ENCODE data around the gene HNRNPC. TPM values are rescaled to one million over a fixed set of nuclear protein-coding genes. Genes with fewer than 3 reads are reported as not detected.

Gene HNRNPC
- total and polyA plus RNA-seq, 2 experiments from 2014 or later, result 584 to 674 TPM

GRCh38 chr14:21248338-21248737 is 20.9 kb downstream of the HNRNPC start:
- Histone ChIP-seq H3K27me3 (replicated peaks; ENCODE audit: insufficient read depth) (no peaks in the 10 kb centered on the region), H3K9me2 (ENCODE audit: insufficient read depth) (no peaks in the 10 kb centered on the region), H3K9ac (no peak overlapping the region), H3K4me2 (ENCODE audit: unreplicated experiment) (no peak overlapping the region), H2AFZ (no peak overlapping the region), H3K79me2 (ENCODE audit: insufficient read depth) (peaks cover 100% of the 10 kb centered on the region), H3K4me3 (no peak overlapping the region), H3K27ac (no peak overlapping the region), H4K20me1 (ENCODE audit: insufficient read depth) (peaks cover 29% of the 10 kb centered on the region), H3K9me3 (ENCODE audit: low read depth) (no peaks in the 10 kb centered on the region), H3K36me3 (ENCODE audit: low read depth) (peaks cover 75% of the 10 kb centered on the region), H3K4me1 (ENCODE audit: insufficient read depth) (peaks cover under 1% of the 10 kb centered on the region; the same call in 1 of the 2 replicates), H3F3A (ENCODE audit: insufficient read depth) (peaks cover 76% of the 10 kb centered on the region)
- in situ Hi-C loops (cut with MboI), result no loop called here
- no peak for DNase-seq
- no peak for TF ChIP-seq EZH2phosphoT487 (IDR thresholded peaks at IDR 0.05; ENCODE audit: insufficient read depth, low read depth)
- no peak for TF ChIP-seq EZH2 (IDR thresholded peaks at IDR 0.05; ENCODE audit: insufficient read depth, poor library complexity, severe bottlenecking)
- WGBS, 2 experiments (ENCODE audit: low coverage in 1 of 2, low lambda C conversion rate in 2 of 2, missing lambda C conversion rate in 2 of 2), result 93 to 97% methylated on average over 1 of the region's 1 CpG

GRCh38 chr14:21245813-21246212 is 23.4 kb downstream of the HNRNPC start:
- no peak overlapping the region for H3K4me3 ChIP-seq
- no peak for DNase-seq
- no peak for TF ChIP-seq EZH2 (IDR thresholded peaks at IDR 0.05; ENCODE audit: insufficient read depth, poor library complexity, severe bottlenecking)
- no peak for TF ChIP-seq EZH2phosphoT487 (IDR thresholded peaks at IDR 0.05; ENCODE audit: insufficient read depth, low read depth)
- in situ Hi-C loops (cut with MboI), result no loop called here
- peaks cover 73% of the 10 kb centered on the region for H3K36me3 ChIP-seq (ENCODE audit: low read depth)
- H3K4me1 ChIP-seq (ENCODE audit: insufficient read depth), result peaks cover 10% of the 10 kb centered on the region
- WGBS, 2 experiments (ENCODE audit: low coverage in 1 of 2, low lambda C conversion rate in 2 of 2, missing lambda C conversion rate in 2 of 2), result 91 to 96% methylated on average over 7 of the region's 7 CpGs
- H2AFZ ChIP-seq, result no peak overlapping the region
- peaks cover 78% of the 10 kb centered on the region for H3F3A ChIP-seq (ENCODE audit: insufficient read depth)
- no peaks in the 10 kb centered on the region for H3K9me3 ChIP-seq (ENCODE audit: low read depth)
- no peaks in the 10 kb centered on the region for H3K27me3 ChIP-seq (replicated peaks; ENCODE audit: insufficient read depth)
- H3K79me2 ChIP-seq (ENCODE audit: insufficient read depth), result peaks cover 100% of the 10 kb centered on the region
- H3K27ac ChIP-seq, result no peak overlapping the region
- H3K9ac ChIP-seq, result no peak overlapping the region
- no peak overlapping the region for H3K4me2 ChIP-seq (ENCODE audit: unreplicated experiment)
- H4K20me1 ChIP-seq (ENCODE audit: insufficient read depth), result peaks cover 35% of the 10 kb centered on the region
- no peaks in the 10 kb centered on the region for H3K9me2 ChIP-seq (ENCODE audit: insufficient read depth)

- Histone ChIP-seq H3K9me2 (ENCODE audit: insufficient read depth) (no peaks in the 10 kb centered on the region), H3K9me3 (ENCODE audit: low read depth) (no peaks in the 10 kb centered on the region), H2AFZ (no peak overlapping the region), H3K4me3 (no peak overlapping the region), H3K9ac (no peak overlapping the region), H3K36me3 (ENCODE audit: low read depth) (peaks cover 72% of the 10 kb centered on the region), H3K27ac (no peak overlapping the region), H3K27me3 (replicated peaks; ENCODE audit: insufficient read depth) (no peaks in the 10 kb centered on the region), H3F3A (ENCODE audit: insufficient read depth) (peaks cover 78% of the 10 kb centered on the region), H4K20me1 (ENCODE audit: insufficient read depth) (peaks cover 36% of the 10 kb centered on the region), H3K79me2 (ENCODE audit: insufficient read depth) (peaks cover 100% of the 10 kb centered on the region), H3K4me1 (ENCODE audit: insufficient read depth) (peaks cover 10% of the 10 kb centered on the region), H3K4me2 (ENCODE audit: unreplicated experiment) (no peak overlapping the region)
- peak; percentile 33 for DNase-seq
- WGBS, 2 experiments (ENCODE audit: low coverage in 1 of 2, low lambda C conversion rate in 2 of 2, missing lambda C conversion rate in 2 of 2), result 77 to 80% methylated on average over 7 of the region's 7 CpGs
- in situ Hi-C loops (cut with MboI), result no loop called here
- TF ChIP-seq EZH2phosphoT487 (IDR thresholded peaks at IDR 0.05; ENCODE audit: insufficient read depth, low read depth) (no peak), EZH2 (IDR thresholded peaks at IDR 0.05; ENCODE audit: insufficient read depth, poor library complexity, severe bottlenecking) (no peak)
Observed at GRCh38 chr14:21244544-21244943, 24.7 kb downstream of the HNRNPC start.

GRCh38 chr14:21241218-21241819 is 27.9 kb downstream of the HNRNPC start:
- 86 to 100% methylated on average over 1 of the region's 1 CpG for WGBS, 2 experiments (ENCODE audit: low coverage in 1 of 2, low lambda C conversion rate in 2 of 2, missing lambda C conversion rate in 2 of 2)
- TF ChIP-seq EZH2 (IDR thresholded peaks at IDR 0.05; ENCODE audit: insufficient read depth, poor library complexity, severe bottlenecking) (no peak), EZH2phosphoT487 (IDR thresholded peaks at IDR 0.05; ENCODE audit: insufficient read depth, low read depth) (no peak)
- peaks cover 100% of the 10 kb centered on the region for H3K79me2 ChIP-seq (ENCODE audit: insufficient read depth)
- H2AFZ ChIP-seq, result no peak overlapping the region
- H3K4me1 ChIP-seq (ENCODE audit: insufficient read depth), result peaks cover 10% of the 10 kb centered on the region
- peak overlapping the region; percentile 31 for H3K27ac ChIP-seq
- no peaks in the 10 kb centered on the region for H3K9me3 ChIP-seq (ENCODE audit: low read depth)
- H3K9ac ChIP-seq, result peak overlapping the region; percentile 20
- peaks cover 28% of the 10 kb centered on the region for H4K20me1 ChIP-seq (ENCODE audit: insufficient read depth)
- no peak overlapping the region for H3K4me2 ChIP-seq (ENCODE audit: unreplicated experiment)
- peak; percentile 56 for DNase-seq
- no peak overlapping the region for H3K4me3 ChIP-seq
- H3K36me3 ChIP-seq (ENCODE audit: low read depth), result peaks cover 72% of the 10 kb centered on the region
- H3K9me2 ChIP-seq (ENCODE audit: insufficient read depth), result no peaks in the 10 kb centered on the region
- H3F3A ChIP-seq (ENCODE audit: insufficient read depth), result peaks cover 73% of the 10 kb centered on the region
- in situ Hi-C loops (cut with MboI), result no loop called here
- no peaks in the 10 kb centered on the region for H3K27me3 ChIP-seq (replicated peaks; ENCODE audit: insufficient read depth)
